HepG2 (cell line): ENCODE data around the gene TCF19. TPM values are rescaled to one million over a fixed set of nuclear protein-coding genes. Genes with fewer than 3 reads are reported as not detected.
A peak's percentile ranks its signal among the peaks of the same experiment; 100 is the strongest.

ENCODE experiments used
- ARID3A ChIP-seq: IDR thresholded peaks from 2 replicates; pipeline ENCODE4 v1.6.1; 2012; ENCODE audit warnings: low read depth, low read length, improper control_type of control experiment
- ATF3 ChIP-seq: sonication (generic); formaldehyde crosslinking; IDR thresholded peaks from 2 replicates; pipeline ENCODE4 v1.4.0; 2020; ENCODE audit warnings: missing genetic modification reagents
- CCAR2 ChIP-seq: fragments of 200-400 bp; formaldehyde crosslinking; optimal IDR thresholded peaks from 2 replicates; pipeline ENCODE3; 2018; ENCODE audit warnings: low read depth, mild to moderate bottlenecking, low read length, moderate library complexity
- CREM ChIP-seq, 2 experiments: sonication (generic) in 1 of 2; formaldehyde crosslinking in 1 of 2; IDR thresholded peaks; 2 replicates each; pipeline versions ENCODE4 v1.4.0 to v1.6.1; 2016 to 2020; ENCODE audit warnings: antibody characterized with exemption in 1 of 2, mild to moderate bottlenecking in 1 of 2, missing genetic modification reagents in 1 of 2
- DBP ChIP-seq: sonication (generic); formaldehyde crosslinking; IDR thresholded peaks from 2 replicates; pipeline ENCODE4 v1.4.0; 2020; ENCODE audit warnings: missing genetic modification reagents; ENCODE audit errors: not compliant biosample characterization
- ELK4 ChIP-seq: sonication (generic); formaldehyde crosslinking; IDR thresholded peaks from 2 replicates; pipeline ENCODE4 v1.9.0; 2021; ENCODE audit warnings: missing genetic modification reagents, borderline replicate concordance
- HES4 ChIP-seq: sonication (generic); formaldehyde crosslinking; IDR thresholded peaks from 2 replicates; pipeline ENCODE4 v1.9.0; 2021; ENCODE audit warnings: mild to moderate bottlenecking, missing genetic modification reagents, borderline replicate concordance
- HOXD1 ChIP-seq: sonication (generic); formaldehyde crosslinking; IDR thresholded peaks from 2 replicates; pipeline ENCODE4 v1.5.0; 2020; ENCODE audit warnings: missing genetic modification reagents
- KAT2B ChIP-seq: fragments of 150-350 bp; IDR thresholded peaks from 2 replicates; pipeline ENCODE4 v1.6.1; 2014; ENCODE audit warnings: low read depth, low read length, borderline replicate concordance
- PHF21A ChIP-seq: sonication (generic); formaldehyde crosslinking; IDR thresholded peaks from 2 replicates; pipeline ENCODE4 v1.5.0; 2020; ENCODE audit warnings: mild to moderate bottlenecking, missing genetic modification reagents
- PPARG ChIP-seq: conservative IDR thresholded peaks from 2 replicates; pipeline ENCODE4 v1.6.1; 2016; ENCODE audit warnings: missing biosample characterization, missing genetic modification reagents
- RAD21 ChIP-seq: fragments of 450-650 bp; formaldehyde crosslinking; IDR thresholded peaks from 2 replicates; pipeline ENCODE4 v1.5.0; 2020; ENCODE audit warnings: mild to moderate bottlenecking
- SALL2 ChIP-seq: sonication (generic); formaldehyde crosslinking; IDR thresholded peaks from 2 replicates; pipeline ENCODE4 v1.8.1; 2023; ENCODE audit warnings: mild to moderate bottlenecking, missing genetic modification reagents, inconsistent platforms
- SKIL ChIP-seq: sonication (generic); formaldehyde crosslinking; IDR thresholded peaks from 2 replicates; pipeline ENCODE4 v1.8.0; 2022; ENCODE audit warnings: missing genetic modification reagents, mild to moderate bottlenecking, moderate library complexity, borderline replicate concordance
- SNAPC2 ChIP-seq: sonication (generic); formaldehyde crosslinking; IDR thresholded peaks from 2 replicates; pipeline ENCODE4 v1.8.1; 2022; ENCODE audit warnings: mild to moderate bottlenecking, missing genetic modification reagents
- THAP8 ChIP-seq: sonication (generic); formaldehyde crosslinking; IDR thresholded peaks from 2 replicates; pipeline ENCODE4 v1.5.1; 2020; ENCODE audit warnings: missing genetic modification reagents, mild to moderate bottlenecking, borderline replicate concordance
- TRIM24 ChIP-seq: sonication (generic); formaldehyde crosslinking; IDR thresholded peaks from 2 replicates; pipeline ENCODE4 v1.8.0; 2022; ENCODE audit warnings: mild to moderate bottlenecking, missing genetic modification reagents
- ZFP82 ChIP-seq: sonication (generic); formaldehyde crosslinking; IDR thresholded peaks from 2 replicates; pipeline ENCODE4 v1.5.1; 2020; ENCODE audit warnings: mild to moderate bottlenecking, missing genetic modification reagents, borderline replicate concordance
- ZNF329 ChIP-seq: sonication (generic); formaldehyde crosslinking; IDR thresholded peaks from 2 replicates; pipeline ENCODE4 v1.9.0; 2021; ENCODE audit warnings: low read depth, mild to moderate bottlenecking, missing genetic modification reagents
- ZNF484 ChIP-seq: sonication (generic); formaldehyde crosslinking; IDR thresholded peaks from 2 replicates; pipeline ENCODE4 v1.5.1; 2020; ENCODE audit warnings: mild to moderate bottlenecking, low read depth, missing genetic modification reagents, borderline replicate concordance
- ZNF576 ChIP-seq: sonication (generic); formaldehyde crosslinking; IDR thresholded peaks from 2 replicates; pipeline ENCODE4 v1.4.0; 2020; ENCODE audit warnings: mild to moderate bottlenecking, missing genetic modification reagents
- ZNF598 ChIP-seq: sonication (generic); formaldehyde crosslinking; IDR thresholded peaks from 2 replicates; pipeline ENCODE4 v1.5.1; 2020; ENCODE audit warnings: mild to moderate bottlenecking, missing genetic modification reagents, borderline replicate concordance
- polyA plus RNA-seq, 8 experiments: library from polyadenylated mRNA; depleted of rRNA in 3 of 8; stranded (reverse) in 7 of 8; unstranded in 1 of 8; fragments of >200 nt; fragmentation: Illumina TruSeq in 4 of 8; extraction: Trizol in 4 of 8; gene quantifications; 2 replicates each; pipeline versions ENCODE4 v1.2.1 to v1.2.3, GENCODE V29; 2011 to 2016; ENCODE audit warnings: low read depth in 4 of 8, missing spikeins in 1 of 8, mixed read lengths in 1 of 8; ENCODE audit not compliant: insufficient read depth in 1 of 8
- total RNA-seq, 5 experiments: library from RNA; depleted of rRNA; stranded (reverse); fragments of >200 nt; fragmentation: Illumina TruSeq; extraction: Trizol; gene quantifications; 2 replicates each; pipeline ENCODE4 v1.2.3, GENCODE V29; 2016; ENCODE audit warnings: low read depth in 1 of 5

TCF19 gene
- total and polyA plus RNA-seq, 2 of the 13 experiments (the other 11 are each of a cell fraction or from before 2014, with no cell fraction given), result 4.9 to 22.2 TPM

- TF ChIP-seq THAP8 (no peak), ELK4 (CRISPR knock-in tag) (no peak), PHF21A (CRISPR knock-in tag) (peak; percentile 78), DBP (CRISPR knock-in tag) (no peak), RAD21 (CRISPR knock-in tag) (no peak), ZNF598 (peak; percentile 96), ATF3 (no peak), PPARG (no peak), KAT2B (no peak), CREM (IDR thresholded peaks at IDR 0.05) (peak; percentile 66), CREM (CRISPR knock-in tag; IDR thresholded peaks at IDR 0.05) (no peak), ZNF576 (no peak), SKIL (peak; percentile 56; the same call in 1 of the 2 replicates), ARID3A (no peak), ZNF484 (CRISPR knock-in tag) (no peak), ZNF329 (CRISPR knock-in tag) (no peak), SALL2 (CRISPR knock-in tag) (no peak), HES4 (CRISPR knock-in tag) (no peak; the same call in 1 of the 2 replicates), HOXD1 (CRISPR knock-in tag) (0 out of 2 replicates have a peak, but pooled peaks have one; percentile 23), SNAPC2 (CRISPR knock-in tag) (no peak; the same call in 1 of the 2 replicates), CCAR2 (no peak), ZFP82 (CRISPR knock-in tag) (0 out of 2 replicates have a peak, but pooled peaks have one; percentile 41), TRIM24 (CRISPR knock-in tag) (no peak)
Measured at GRCh38 chr6:31186052-31186734, 27.8 kb downstream of the TCF19 start (continued).
